Suprapubic skin (tissue), 4 donors: ENCODE data around the gene AP3B1.

ENCODE experiments used
- EP300 ChIP-seq: sonication (generic); formaldehyde crosslinking; IDR thresholded peaks from one replicate; pipeline ENCODE4 v1.6.1; 2017; ENCODE audit warnings: antibody characterized with exemption
- POLR2A ChIP-seq, 2 donors: fragments of 450-650 bp; IDR thresholded peaks; one replicate each; pipeline ENCODE4 v1.6.1; 2017; ENCODE audit warnings: antibody characterized with exemption in 2 of 2, mild to moderate bottlenecking in 2 of 2, moderate library complexity in 2 of 2
- POLR2AphosphoS5 ChIP-seq, 3 donors: sonication (generic); formaldehyde crosslinking; IDR thresholded peaks; one replicate each; pipeline ENCODE4 v1.6.1; 2017; ENCODE audit warnings: antibody characterized with exemption in 3 of 3
- TF ChIP-seq, protein P1 (sequence below), 2 donors: fragments of 200-600 bp in 1 of 2; fragments of 450-650 bp in 1 of 2; sonication (generic) in 1 of 2; IDR thresholded peaks; one replicate each; pipeline ENCODE4 v1.5.1; 2016 to 2019; ENCODE audit warnings: antibody characterized with exemption in 2 of 2, mild to moderate bottlenecking in 1 of 2, moderate library complexity in 1 of 2

DNA sequence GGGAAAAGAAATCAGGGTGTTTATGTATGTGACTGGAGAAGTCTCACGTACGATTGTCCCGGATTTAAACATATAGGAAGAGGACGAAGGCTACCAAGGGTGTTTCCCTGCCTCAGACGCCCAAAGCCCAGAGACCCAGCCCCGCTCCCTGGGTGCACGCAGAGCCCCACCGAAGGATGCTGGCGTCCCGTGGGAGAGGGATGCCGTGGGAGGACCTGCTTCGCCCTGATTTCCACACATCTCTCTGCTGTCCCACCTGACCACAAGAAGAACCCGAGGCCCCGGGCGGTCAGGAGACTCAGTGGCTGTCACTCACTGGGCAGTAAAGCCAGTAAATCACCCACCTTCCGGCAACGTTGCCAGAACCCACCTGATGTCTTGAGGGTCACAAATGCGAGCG lies 306.5 kb downstream of the AP3B1 start:
- TF ChIP-seq EP300 = no peak
- TF ChIP-seq, protein P1, sequence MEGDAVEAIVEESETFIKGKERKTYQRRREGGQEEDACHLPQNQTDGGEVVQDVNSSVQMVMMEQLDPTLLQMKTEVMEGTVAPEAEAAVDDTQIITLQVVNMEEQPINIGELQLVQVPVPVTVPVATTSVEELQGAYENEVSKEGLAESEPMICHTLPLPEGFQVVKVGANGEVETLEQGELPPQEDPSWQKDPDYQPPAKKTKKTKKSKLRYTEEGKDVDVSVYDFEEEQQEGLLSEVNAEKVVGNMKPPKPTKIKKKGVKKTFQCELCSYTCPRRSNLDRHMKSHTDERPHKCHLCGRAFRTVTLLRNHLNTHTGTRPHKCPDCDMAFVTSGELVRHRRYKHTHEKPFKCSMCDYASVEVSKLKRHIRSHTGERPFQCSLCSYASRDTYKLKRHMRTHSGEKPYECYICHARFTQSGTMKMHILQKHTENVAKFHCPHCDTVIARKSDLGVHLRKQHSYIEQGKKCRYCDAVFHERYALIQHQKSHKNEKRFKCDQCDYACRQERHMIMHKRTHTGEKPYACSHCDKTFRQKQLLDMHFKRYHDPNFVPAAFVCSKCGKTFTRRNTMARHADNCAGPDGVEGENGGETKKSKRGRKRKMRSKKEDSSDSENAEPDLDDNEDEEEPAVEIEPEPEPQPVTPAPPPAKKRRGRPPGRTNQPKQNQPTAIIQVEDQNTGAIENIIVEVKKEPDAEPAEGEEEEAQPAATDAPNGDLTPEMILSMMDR (IDR thresholded peaks at IDR 0.05) = no peak
- no peak for TF ChIP-seq POLR2A (IDR thresholded peaks at IDR 0.05)
- no peak for TF ChIP-seq POLR2AphosphoS5 (IDR thresholded peaks at IDR 0.05)
